ENCODE data around the gene C12orf57.
"Not testable (repeated sequence)": the region's sequence is repeated elsewhere in the genome, so short reads cannot be mapped to it uniquely, and the experiment has no call there.

Gene C12orf57

GRCh38 chr12:6943722-6944380 lies at the start of gene C12orf57, which contains the start of gene RNU7-1:
C12orf57 (plus strand) TSS chr12:6944022; CDS start chr12:6944122, 100 bp downstream.
RNU7-1 (plus strand) TSS chr12:6943816.
- DNase-seq = peak; percentile 88

DNA sequence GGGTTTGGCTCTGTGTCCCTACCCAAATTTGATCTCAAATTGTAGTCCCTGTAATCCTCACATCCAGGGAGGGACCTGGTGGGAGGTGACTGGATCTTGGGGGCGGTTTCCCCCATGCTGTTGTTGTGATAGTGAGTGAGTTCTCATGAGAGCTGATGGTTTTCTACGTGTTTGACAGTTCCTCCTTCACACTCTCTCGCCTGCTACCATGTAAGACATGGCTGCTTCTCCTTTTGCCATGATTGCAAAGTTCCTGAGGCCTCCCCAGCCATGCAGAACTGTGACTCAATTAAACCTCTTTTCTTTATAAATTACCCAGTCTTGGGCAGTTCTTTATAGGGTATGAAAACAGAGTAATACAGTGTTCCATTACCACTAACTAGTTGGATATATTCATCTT lies 49.5 kb upstream of the C12orf57 start:
- DNase-seq = no peak

DNA sequence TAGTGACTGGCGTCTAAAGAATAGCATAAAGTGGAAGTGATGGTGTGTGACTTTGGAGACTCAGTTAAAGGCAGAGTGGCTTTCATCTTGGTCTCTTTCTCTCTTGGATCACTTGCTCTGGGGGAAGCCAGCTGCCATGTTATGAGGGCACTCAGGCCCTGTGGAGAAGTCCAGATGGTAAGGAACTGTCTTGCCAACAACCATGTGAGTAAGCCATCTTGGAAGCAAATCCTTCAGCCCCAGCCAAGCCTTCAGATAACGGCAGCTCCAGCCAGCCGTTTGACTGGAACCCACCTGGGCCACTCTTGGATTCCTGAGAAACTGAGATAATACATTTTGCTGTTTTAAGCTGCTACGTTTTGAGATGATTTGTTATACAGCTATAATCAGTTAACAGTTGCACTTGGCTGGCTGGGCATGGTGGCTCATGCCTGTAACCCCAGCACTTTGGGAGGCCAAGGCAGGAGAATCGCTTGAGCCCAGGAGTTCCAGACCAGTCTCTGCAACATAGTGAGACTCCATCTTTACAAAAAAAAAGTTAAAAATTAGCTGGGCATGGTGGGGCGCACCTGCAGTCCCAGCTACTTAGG lies 46.9 kb upstream of the C12orf57 start:
- no peak for DNase-seq

DNA sequence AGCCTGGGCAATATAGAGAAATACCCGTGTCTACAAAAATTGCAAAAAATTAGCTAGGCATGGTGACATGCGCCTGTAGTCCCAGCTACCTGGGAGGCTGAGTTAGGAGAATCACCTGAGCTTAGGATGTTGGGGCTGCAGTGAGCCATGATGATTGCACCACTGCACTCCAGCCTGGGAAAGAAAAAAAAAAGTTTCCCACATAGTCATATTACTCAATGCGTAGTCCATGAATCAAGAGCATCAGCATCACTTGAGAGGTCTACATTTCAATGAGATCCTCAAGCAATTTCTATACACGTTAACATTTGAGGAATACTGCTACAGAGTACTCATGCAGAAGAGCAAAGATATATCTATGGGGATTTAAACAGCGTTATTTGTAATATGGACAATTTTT lies 44.4 kb upstream of the C12orf57 start:
- no peak for DNase-seq

DNA sequence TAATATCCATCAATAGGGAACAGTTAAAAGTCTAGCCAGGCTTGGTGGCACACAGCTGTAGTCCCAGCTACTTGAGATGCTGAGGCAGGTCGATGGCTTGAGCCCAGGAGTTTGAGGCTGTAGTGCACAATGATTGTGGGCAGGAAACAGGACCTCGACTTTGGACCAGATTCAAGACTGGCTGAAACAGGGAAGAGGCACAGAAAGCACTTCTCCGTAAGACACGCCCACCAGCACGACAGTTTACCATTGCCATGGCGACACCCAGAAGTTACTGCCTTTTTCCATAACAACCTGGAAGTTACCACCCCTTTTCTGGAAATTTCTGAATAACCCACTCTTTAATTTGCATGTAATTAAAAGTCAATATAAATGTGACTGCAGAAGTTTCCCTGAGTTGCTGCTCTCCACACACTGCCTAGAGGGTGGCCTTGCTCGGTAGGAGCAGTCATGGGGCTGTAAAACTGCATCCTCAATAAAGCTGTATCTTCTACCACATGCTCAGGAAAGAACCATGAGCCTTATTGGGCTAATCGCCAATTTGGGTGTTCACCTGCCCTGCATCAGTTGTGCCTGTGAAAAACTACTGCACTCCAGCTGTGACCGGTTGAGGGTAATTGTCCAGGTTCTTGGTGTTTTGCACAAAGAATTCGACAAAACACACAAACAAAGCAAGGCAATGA lies 43.8 kb upstream of the C12orf57 start:
- DNase-seq = peak; percentile 62

DNA sequence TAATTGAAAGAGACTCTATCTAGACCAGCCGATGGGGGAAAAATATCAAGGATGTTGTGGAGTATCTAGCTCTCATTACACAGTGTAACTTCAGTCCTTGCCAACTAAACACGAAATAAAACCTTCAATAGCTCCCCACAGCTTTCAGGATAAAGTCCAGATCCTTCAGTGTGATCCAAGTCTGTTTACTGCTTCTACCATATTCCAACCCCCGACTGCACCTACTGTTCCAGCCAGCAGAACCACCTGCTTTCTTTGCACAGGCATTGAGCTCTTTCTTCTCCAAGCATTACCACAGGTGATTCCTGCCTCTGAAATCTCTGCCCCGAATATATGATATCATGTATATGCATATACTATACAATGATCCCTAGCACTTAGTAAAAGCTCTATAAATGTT lies 41.4 kb upstream of the C12orf57 start:
- DNase-seq = no peak

- no peak for DNase-seq
Observed at GRCh38 chr12:6903722-6904121, 40.1 kb upstream of the C12orf57 start.

GRCh38 chr12:6904280-6905276 lies 39.2 kb upstream of the C12orf57 start, which contains the start of gene LRRC23:
LRRC23 (plus strand) TSS chr12:6904822; CDS start chr12:6905634, 812 bp downstream.
- DNase-seq = peak; percentile 99

DNA sequence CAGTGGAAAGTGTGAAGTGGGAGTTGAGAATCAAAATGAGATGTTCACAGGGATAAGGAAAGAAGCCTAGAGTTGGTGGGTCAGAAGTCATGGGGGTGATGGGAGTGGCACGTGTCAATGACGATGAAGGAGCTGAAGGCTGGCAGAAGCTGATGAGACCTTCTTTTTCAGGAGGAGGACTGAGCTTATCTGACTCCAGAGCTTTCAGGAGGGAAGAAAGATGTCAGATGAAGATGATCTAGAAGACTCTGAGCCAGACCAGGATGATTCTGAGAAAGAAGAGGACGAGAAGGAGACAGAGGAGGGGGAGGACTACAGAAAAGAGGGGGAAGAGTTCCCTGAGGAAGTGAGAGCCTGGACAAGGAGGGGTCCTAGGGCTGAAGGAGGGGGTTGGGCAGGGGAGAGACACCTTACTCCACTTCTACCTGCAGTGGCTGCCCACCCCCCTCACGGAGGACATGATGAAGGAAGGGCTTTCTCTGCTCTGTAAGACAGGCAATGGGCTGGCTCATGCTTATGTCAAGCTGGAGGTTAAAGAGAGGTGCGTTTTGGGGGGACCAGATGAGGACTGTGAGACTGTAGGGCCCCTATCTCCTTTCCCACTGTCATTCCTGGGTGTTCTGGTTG lies 38.3 kb upstream of the C12orf57 start:
- no peak for DNase-seq

DNA sequence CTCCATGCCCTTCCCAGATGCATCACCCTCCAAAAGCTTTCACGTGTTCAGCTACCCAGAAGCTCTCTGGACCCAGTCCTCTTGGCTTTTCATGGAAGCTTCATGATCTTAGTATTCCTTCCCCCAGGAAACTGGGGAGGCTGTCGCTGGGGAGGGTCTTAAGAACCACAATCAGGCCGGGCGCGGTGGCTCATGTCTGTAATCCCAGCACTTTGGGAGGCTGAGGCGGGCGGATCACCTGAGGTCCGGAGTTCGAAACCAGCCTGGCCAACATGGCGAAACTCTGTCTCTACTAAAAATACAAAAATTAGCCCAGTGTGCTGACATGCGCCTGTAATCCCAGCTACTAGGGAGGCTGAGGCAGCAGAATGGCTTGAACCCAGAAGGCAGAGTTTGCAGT lies 35.7 kb upstream of the C12orf57 start:
- not testable (repeated sequence) for DNase-seq

- no peak for DNase-seq
Observed at GRCh38 chr12:6909421-6910145, 34.2 kb upstream of the C12orf57 start.

DNA sequence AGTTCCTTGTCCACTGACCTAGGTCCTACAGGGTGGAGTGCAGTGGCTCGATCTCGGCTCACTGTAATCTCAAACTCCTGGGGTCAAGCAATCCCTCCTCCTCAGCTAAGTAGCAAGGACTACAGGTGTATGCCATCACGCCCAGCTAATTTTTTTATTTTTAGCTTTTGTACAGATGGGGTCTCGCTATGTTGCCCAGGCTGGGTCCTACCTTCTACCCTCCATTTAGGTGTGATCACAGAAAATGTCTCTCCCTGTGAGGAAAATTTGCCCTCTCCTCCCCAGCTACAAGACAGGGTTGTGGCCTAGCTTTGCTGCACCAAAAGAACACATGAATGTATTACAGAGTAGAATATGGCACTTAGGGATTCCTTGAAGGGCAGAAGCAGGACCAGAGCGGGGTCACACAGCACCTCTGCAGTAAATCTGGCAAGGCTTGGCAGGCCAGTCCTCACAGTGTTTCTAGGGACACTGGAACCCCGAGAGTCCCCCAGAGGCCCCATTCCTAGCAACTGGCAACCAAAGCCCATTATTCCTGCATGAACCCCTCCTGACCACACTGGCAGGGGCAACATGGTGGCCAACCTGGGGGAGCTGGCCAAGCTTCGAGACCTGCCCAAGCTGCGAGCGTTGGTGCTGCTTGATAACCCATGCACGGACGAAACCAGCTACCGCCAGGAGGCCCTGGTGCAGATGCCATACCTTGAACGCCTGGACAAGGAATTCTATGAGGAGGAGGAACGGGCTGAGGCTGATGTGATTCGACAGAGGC lies 31.5 kb upstream of the C12orf57 start:
- no peak for DNase-seq

DNA sequence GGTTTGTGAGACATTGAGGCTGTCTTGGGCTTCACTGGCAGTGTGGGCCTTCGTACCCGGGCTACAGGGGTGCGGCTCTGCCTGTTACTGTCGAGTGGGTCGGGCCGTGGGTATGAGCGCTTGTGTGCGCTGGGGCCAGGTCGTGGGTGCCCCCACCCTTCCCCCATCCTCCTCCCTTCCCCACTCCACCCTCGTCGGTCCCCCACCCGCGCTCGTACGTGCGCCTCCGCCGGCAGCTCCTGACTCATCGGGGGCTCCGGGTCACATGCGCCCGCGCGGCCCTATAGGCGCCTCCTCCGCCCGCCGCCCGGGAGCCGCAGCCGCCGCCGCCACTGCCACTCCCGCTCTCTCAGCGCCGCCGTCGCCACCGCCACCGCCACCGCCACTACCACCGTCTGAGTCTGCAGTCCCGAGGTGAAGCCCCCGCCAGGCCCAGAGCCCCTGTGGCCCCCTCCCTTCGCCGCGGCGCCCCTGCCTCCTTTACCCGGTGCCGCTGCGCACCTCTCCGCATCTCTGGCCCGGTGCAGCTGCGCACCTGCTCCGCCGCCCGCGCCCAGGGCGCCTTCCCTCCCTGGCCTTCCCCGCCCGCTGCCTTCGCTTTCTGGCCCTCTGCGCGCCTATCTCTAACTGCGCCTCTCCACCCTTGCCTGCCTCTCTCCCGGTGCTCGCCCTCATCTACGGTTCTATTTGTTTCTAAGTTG lies 29.4 kb upstream of the C12orf57 start, which contains the start of gene ENO2:
Gene ENO2, plus strand, starts transcription at position 335 of the 701 bp plus-strand sequence. CDS start 1,253 bp downstream, outside the sequence.
- peak; percentile 85 for DNase-seq

GRCh38 chr12:6914947-6915788 lies 28.7 kb upstream of the C12orf57 start:
- no peak for DNase-seq

DNA sequence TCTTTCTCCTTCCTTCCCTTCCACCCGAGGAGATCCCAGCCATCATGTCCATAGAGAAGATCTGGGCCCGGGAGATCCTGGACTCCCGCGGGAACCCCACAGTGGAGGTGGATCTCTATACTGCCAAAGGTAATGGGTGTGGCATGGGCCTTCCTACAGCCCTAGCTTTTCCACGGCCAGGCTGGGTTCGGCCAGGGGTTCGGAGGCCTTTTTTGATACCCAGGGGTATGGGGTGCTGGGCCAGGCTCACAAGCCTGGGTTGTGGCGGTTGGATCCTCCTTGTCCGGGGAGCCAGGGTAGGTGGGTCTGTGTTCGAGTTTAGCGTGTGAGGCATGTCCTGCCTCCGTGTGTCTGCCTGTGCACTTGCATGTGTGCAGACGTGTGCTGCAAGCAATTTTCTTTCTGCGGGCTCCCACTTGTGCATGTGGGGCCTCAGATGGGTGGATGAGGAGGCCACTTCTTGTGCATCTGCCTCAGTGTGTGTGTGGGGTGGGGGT lies 28.0 kb upstream of the C12orf57 start:
- DNase-seq = no peak

GRCh38 chr12:6916426-6917200 lies 27.2 kb upstream of the C12orf57 start:
- no peak for DNase-seq

GRCh38 chr12:6917491-6918231 lies 26.2 kb upstream of the C12orf57 start:
- DNase-seq = no peak
